HepG2 (cell line): ENCODE results near the gene TMEM62. TPM values are rescaled to one million over a fixed set of nuclear protein-coding genes. Genes with fewer than 3 reads are reported as not detected.
"Not testable (repeated sequence)": the region's sequence is repeated elsewhere in the genome, so short reads cannot be mapped to it uniquely, and the experiment has no call there.

Source experiments
- HDAC2 ChIP-seq: sonication (generic); formaldehyde crosslinking; IDR thresholded peaks from 2 replicates; pipeline ENCODE4 v1.4.0; 2020; ENCODE audit warnings: missing genetic modification reagents
- HNF4G ChIP-seq, 2 experiments: sonication (generic) in 1 of 2; formaldehyde crosslinking in 1 of 2; IDR thresholded peaks; 2 replicates each; pipeline versions ENCODE4 v1.4.0 to v1.6.1; 2011 to 2020; ENCODE audit warnings: borderline replicate concordance in 2 of 2, low read depth in 2 of 2, mild to moderate bottlenecking in 2 of 2, low read length in 1 of 2, missing genetic modification reagents in 1 of 2, moderate library complexity in 1 of 2
- SOX6 ChIP-seq, 2 experiments: fragments of 450-650 bp in 1 of 2; sonication (generic) in 1 of 2; formaldehyde crosslinking in 1 of 2; IDR thresholded peaks; 2 replicates each; pipeline versions ENCODE4 v1.4.0 to v1.6.1; 2017 to 2020; ENCODE audit warnings: antibody characterized with exemption in 1 of 2, mild to moderate bottlenecking in 1 of 2, missing genetic modification reagents in 1 of 2
- TCF7 ChIP-seq: sonication (generic); IDR thresholded peaks from 2 replicates; pipeline ENCODE4 v1.6.1; 2016; ENCODE audit warnings: antibody characterized with exemption, low read depth
- TEAD3 ChIP-seq: optimal IDR thresholded peaks from 2 replicates; pipeline ENCODE3; 2016; ENCODE audit warnings: borderline replicate concordance
- TRIM24 ChIP-seq: sonication (generic); formaldehyde crosslinking; IDR thresholded peaks from 2 replicates; pipeline ENCODE4 v1.8.0; 2022; ENCODE audit warnings: mild to moderate bottlenecking, missing genetic modification reagents
- ZBTB20 ChIP-seq: sonication (generic); formaldehyde crosslinking; IDR thresholded peaks from 2 replicates; pipeline ENCODE4 v1.8.1; 2023; ENCODE audit warnings: missing genetic modification reagents, low read depth, mild to moderate bottlenecking, borderline replicate concordance
- polyA plus RNA-seq, 8 experiments: library from polyadenylated mRNA; depleted of rRNA in 3 of 8; stranded (reverse) in 7 of 8; unstranded in 1 of 8; fragments of >200 nt; fragmentation: Illumina TruSeq in 4 of 8; extraction: Trizol in 4 of 8; gene quantifications; 2 replicates each; pipeline versions ENCODE4 v1.2.1 to v1.2.3, GENCODE V29; 2011 to 2016; ENCODE audit warnings: low read depth in 4 of 8, missing spikeins in 1 of 8, mixed read lengths in 1 of 8; ENCODE audit not compliant: insufficient read depth in 1 of 8
- total RNA-seq, 5 experiments: library from RNA; depleted of rRNA; stranded (reverse); fragments of >200 nt; fragmentation: Illumina TruSeq; extraction: Trizol; gene quantifications; 2 replicates each; pipeline ENCODE4 v1.2.3, GENCODE V29; 2016; ENCODE audit warnings: low read depth in 1 of 5
- TF ChIP-seq, protein P1 (sequence below): sonication (generic); formaldehyde crosslinking; conservative IDR thresholded peaks from 2 replicates; pipeline ENCODE4 v1.4.0; 2020; ENCODE audit warnings: mild to moderate bottlenecking, missing genetic modification reagents, moderate library complexity
- TF ChIP-seq, protein P2 (sequence below): sonication (generic); formaldehyde crosslinking; IDR thresholded peaks from 2 replicates; pipeline ENCODE4 v1.4.0; 2020; ENCODE audit warnings: missing genetic modification reagents

Gene TMEM62
- total and polyA plus RNA-seq, 2 of the 13 experiments (the other 11 are each of a cell fraction or from before 2014, with no cell fraction given) = 14.2 to 20.9 TPM

DNA sequence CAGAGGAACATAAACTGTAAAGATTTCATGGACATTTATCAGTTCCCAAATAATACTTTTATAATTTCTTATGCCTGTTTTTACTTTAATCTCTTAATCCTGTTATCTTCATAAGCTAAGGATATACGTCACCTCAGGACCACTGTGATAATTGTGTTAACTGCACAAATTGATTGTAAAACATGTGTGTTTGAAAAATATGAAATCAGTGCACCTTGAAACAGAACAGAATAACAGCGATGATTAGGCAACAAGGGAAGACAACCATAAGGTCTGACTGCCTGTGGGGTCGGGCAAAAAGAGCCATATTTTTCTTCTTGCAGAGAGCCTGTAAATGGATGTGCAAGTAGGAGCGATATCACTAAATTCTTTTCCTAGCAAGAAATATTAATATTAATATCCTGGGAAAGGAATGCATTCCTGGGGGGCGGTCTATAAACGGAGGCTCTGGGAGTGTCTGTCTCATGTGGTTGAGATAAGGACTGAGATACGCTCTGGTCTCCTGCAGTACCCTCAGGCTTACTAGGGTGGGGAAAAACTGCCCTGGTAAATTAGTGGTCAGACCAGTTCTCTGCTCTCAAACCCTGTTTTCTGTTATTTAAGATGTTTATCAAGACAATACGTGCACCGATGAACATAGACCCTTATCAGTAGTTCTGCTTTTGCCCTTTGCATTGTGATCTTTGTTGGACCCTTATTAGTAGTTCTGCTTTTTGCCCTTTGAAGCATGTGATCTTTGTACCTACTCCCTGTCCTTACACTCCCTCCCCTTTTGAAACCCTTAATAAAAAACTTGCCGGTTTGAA is 5.0 kb upstream of the TMEM62 start (continued):
- TF ChIP-seq ZBTB20 (CRISPR knock-in tag) = 0 out of 2 replicates have a peak, but pooled peaks have one; percentile 27
- TF ChIP-seq TEAD3 (CRISPR knock-in tag) = peak; percentile 27
- TF ChIP-seq TRIM24 (CRISPR knock-in tag) = 0 out of 2 replicates have a peak, but pooled peaks have one; percentile 26
- TF ChIP-seq, protein P1, sequence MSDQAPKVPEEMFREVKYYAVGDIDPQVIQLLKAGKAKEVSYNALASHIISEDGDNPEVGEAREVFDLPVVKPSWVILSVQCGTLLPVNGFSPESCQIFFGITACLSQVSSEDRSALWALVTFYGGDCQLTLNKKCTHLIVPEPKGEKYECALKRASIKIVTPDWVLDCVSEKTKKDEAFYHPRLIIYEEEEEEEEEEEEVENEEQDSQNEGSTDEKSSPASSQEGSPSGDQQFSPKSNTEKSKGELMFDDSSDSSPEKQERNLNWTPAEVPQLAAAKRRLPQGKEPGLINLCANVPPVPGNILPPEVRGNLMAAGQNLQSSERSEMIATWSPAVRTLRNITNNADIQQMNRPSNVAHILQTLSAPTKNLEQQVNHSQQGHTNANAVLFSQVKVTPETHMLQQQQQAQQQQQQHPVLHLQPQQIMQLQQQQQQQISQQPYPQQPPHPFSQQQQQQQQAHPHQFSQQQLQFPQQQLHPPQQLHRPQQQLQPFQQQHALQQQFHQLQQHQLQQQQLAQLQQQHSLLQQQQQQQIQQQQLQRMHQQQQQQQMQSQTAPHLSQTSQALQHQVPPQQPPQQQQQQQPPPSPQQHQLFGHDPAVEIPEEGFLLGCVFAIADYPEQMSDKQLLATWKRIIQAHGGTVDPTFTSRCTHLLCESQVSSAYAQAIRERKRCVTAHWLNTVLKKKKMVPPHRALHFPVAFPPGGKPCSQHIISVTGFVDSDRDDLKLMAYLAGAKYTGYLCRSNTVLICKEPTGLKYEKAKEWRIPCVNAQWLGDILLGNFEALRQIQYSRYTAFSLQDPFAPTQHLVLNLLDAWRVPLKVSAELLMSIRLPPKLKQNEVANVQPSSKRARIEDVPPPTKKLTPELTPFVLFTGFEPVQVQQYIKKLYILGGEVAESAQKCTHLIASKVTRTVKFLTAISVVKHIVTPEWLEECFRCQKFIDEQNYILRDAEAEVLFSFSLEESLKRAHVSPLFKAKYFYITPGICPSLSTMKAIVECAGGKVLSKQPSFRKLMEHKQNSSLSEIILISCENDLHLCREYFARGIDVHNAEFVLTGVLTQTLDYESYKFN (CRISPR knock-in tag) = peak; percentile 70
- TF ChIP-seq, protein P2, sequence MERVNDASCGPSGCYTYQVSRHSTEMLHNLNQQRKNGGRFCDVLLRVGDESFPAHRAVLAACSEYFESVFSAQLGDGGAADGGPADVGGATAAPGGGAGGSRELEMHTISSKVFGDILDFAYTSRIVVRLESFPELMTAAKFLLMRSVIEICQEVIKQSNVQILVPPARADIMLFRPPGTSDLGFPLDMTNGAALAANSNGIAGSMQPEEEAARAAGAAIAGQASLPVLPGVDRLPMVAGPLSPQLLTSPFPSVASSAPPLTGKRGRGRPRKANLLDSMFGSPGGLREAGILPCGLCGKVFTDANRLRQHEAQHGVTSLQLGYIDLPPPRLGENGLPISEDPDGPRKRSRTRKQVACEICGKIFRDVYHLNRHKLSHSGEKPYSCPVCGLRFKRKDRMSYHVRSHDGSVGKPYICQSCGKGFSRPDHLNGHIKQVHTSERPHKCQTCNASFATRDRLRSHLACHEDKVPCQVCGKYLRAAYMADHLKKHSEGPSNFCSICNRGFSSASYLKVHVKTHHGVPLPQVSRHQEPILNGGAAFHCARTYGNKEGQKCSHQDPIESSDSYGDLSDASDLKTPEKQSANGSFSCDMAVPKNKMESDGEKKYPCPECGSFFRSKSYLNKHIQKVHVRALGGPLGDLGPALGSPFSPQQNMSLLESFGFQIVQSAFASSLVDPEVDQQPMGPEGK (CRISPR knock-in tag) = 0 out of 2 replicates have a peak, but pooled peaks have one; percentile 15
- not testable (repeated sequence) for TF ChIP-seq SOX6 (IDR thresholded peaks at IDR 0.05); HNF4G (CRISPR knock-in tag; IDR thresholded peaks at IDR 0.05; ENCODE audit: borderline replicate concordance, low read depth)
- TF ChIP-seq SOX6 (CRISPR knock-in tag; IDR thresholded peaks at IDR 0.05) = peak; percentile 40
- peak; percentile 62; the same call in 1 of the 2 replicates for TF ChIP-seq HNF4G (IDR thresholded peaks at IDR 0.05; ENCODE audit: borderline replicate concordance, low read depth, low read length)
- TF ChIP-seq TCF7 = peak; percentile 61
- TF ChIP-seq HDAC2 (CRISPR knock-in tag) = 0 out of 2 replicates have a peak, but pooled peaks have one; percentile 13
- TF ChIP-seq, all 625 proteins: peak for 22; not testable (repeated sequence) for 603
